22Rv1 (cell line): ENCODE results near the gene PHACTR4.
"Not testable (repeated sequence)": the region's sequence is repeated elsewhere in the genome, so short reads cannot be mapped to it uniquely, and the experiment has no call there.

Experiments used
- H3K27ac ChIP-seq: fragments of 450-650 bp; 2 replicates; pipeline ENCODE4 v1.5.1; 2017
- ZFX ChIP-seq: fragments of 450-650 bp; IDR thresholded peaks from 2 replicates; pipeline ENCODE4 v1.6.1; 2017; ENCODE audit warnings: antibody characterized with exemption, borderline replicate concordance
- TF ChIP-seq, protein P1 (sequence below): fragments of 450-650 bp; IDR thresholded peaks from 2 replicates; pipeline ENCODE4 v1.5.1; 2017; ENCODE audit warnings: mild to moderate bottlenecking

The PHACTR4 gene

DNA sequence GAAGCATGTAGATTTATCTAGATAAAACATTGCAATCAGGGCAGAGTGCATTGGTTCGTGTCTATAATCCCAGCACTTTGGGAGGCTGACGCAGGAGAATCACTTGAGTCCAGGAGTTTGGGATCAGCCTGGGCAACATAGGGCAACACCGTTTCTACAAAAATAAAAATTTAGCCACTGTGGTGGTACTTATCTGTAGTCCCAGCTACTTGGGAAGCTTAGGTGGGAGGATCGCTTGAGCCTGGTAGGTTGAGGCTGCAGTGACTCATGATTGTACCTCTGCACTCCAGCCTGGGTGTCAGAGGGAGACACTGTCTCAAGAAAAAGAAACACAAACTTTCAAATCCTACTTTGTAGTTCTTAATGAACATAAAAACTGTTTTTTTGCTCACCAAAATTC is 72.1 kb downstream of the PHACTR4 start:
- no peak overlapping the region for H3K27ac ChIP-seq
- TF ChIP-seq, protein P1, sequence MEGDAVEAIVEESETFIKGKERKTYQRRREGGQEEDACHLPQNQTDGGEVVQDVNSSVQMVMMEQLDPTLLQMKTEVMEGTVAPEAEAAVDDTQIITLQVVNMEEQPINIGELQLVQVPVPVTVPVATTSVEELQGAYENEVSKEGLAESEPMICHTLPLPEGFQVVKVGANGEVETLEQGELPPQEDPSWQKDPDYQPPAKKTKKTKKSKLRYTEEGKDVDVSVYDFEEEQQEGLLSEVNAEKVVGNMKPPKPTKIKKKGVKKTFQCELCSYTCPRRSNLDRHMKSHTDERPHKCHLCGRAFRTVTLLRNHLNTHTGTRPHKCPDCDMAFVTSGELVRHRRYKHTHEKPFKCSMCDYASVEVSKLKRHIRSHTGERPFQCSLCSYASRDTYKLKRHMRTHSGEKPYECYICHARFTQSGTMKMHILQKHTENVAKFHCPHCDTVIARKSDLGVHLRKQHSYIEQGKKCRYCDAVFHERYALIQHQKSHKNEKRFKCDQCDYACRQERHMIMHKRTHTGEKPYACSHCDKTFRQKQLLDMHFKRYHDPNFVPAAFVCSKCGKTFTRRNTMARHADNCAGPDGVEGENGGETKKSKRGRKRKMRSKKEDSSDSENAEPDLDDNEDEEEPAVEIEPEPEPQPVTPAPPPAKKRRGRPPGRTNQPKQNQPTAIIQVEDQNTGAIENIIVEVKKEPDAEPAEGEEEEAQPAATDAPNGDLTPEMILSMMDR, result no peak
- no peak for TF ChIP-seq ZFX

DNA sequence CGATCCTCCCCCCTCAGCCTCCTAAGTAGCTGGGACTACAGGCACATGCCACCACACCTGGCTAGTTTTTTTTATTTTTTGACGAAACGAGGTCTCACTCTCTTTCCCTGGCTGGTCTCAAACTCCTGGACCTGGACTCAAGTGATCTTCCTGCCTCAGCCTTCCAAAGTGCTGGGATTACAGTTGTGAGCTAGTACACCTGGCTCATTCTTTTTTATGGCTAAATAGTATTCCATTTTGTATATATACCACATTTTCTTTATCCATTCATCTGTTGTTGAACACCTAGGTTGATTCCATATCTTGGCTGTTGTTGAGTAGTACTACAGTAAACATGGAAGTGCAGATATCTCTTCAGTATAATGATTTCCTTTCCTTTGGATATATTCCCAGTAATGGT is 74.0 kb downstream of the PHACTR4 start:
- H3K27ac ChIP-seq, result no peak overlapping the region
- TF ChIP-seq, protein P1, result no peak
- no peak for TF ChIP-seq ZFX

DNA sequence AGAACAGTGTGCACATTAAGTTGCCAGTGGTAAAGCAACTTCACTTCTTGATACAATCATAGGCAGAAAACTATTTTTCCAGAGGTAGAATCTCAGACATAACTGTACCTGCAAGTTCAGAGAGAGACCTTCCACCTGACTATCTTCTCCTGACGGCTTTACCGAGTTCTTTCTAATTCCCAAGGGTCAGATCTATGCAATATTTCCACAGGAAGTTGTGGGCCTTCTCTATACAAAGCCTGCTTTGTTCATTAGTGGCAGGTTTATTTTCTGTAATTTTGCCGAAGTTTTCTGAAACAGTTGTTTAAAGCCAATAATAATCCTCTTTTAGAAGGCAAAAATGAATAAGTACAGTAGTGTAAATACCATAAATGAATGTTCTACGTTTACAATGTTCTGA is 78.1 kb downstream of the PHACTR4 start:
- H3K27ac ChIP-seq, result no peak overlapping the region
- no peak for TF ChIP-seq ZFX
- TF ChIP-seq, protein P1, result no peak

- H3K27ac ChIP-seq, result not testable (repeated sequence)
Measured at GRCh38 chr1:28448094-28448611, 78.6 kb downstream of the PHACTR4 start.

DNA sequence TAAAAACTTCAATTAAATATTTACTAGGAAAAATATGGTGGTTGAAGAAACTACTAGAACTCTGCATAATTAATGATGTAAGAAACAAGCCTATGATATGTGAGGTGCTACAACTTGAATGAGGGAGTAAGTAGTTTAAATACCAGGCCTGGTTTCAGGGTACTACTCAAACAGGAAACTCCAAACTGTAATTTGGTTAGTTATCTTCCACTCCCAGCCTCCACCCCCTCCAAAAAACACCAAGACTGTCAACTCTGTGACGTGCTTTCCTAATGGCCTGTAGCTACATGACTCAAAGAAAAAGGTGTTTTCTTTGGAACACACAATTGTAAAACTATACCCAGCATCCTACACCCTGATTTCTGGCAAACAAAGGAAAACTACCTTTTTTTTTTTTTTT is 80.4 kb downstream of the PHACTR4 start:
- TF ChIP-seq, protein P1, result no peak
- no peak for TF ChIP-seq ZFX
- no peak overlapping the region for H3K27ac ChIP-seq

DNA sequence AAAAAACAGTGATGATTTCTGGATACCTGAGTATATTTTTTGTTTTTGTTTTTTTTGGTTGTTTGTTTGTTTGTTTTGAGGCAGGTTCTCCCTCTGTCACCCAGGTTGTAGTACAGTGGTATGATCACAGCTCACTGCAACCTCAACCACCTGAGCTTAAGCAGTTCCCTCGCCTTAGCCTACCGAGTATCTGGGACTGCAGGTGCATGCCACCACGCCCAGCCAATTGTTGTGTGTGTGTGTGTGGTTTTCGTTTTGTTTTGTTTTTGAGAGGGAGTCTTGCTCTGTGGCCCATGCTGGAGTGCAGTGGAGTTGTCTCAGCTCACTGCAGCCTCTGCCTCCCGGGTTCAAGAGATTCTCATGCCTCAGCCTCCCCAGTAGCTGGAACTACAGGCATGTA is 81.0 kb downstream of the PHACTR4 start:
- H3K27ac ChIP-seq, result no peak overlapping the region

DNA sequence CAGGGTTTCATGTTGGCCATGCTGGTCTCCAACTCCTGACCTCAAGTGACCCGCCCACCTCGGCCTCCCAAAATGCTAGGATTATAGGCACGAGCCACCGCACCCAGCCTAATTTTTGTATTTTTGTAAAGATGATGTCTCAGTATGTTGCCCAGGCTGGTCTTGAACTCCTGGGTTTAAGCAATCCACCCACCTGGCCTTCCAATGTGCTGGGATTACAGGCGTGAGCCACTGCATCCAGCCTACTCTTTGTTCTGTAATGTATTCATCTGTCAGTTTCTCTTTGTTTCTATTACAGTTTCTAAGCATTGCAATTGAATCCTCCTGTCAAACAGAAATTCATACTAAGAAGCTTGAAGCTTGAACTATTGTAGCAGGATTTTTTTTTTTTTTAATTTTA is 81.5 kb downstream of the PHACTR4 start:
- no peak for TF ChIP-seq ZFX
- TF ChIP-seq, protein P1, result no peak
- no peak overlapping the region for H3K27ac ChIP-seq

More for the DNA sequence above, 81.0 kb downstream of the PHACTR4 start:
- TF ChIP-seq, protein P1, result no peak
- TF ChIP-seq ZFX, result no peak

GRCh38 chr1:28456078-28456477 is 86.5 kb downstream of the PHACTR4 start:
- TF ChIP-seq, protein P1, result no peak
- no peak for TF ChIP-seq ZFX
- H3K27ac ChIP-seq, result no peak overlapping the region
